ENCODE results near the gene HDGF. TPM values are rescaled to one million over a fixed set of nuclear protein-coding genes. Genes with fewer than 3 reads are reported as not detected.

The HDGF gene
- polyA plus RNA-seq, 1 donor: 142 TPM

- DNase-seq: no peak
Observed at GRCh38 chr1:156698995-156699394, 52.5 kb downstream of the HDGF start.

GRCh38 chr1:156697481-156697880 is 54.0 kb downstream of the HDGF start:
- no peak for DNase-seq

GRCh38 chr1:156696755-156697154 is 54.7 kb downstream of the HDGF start:
- no peak for DNase-seq

DNA sequence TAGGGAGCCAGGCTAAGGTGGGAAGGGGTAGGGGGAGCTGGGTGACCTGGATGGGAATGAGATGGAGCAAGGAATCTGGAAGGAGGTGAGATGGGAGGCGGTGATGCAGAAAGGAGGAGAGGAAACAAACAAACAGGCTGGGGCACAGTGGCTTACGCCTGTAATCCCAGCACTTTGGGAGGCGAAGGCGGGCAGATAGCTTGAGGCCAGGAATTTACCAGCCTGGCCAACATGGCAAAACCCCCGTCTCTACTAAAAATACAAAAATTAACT is 56.8 kb downstream of the HDGF start:
- no peak for DNase-seq

DNA sequence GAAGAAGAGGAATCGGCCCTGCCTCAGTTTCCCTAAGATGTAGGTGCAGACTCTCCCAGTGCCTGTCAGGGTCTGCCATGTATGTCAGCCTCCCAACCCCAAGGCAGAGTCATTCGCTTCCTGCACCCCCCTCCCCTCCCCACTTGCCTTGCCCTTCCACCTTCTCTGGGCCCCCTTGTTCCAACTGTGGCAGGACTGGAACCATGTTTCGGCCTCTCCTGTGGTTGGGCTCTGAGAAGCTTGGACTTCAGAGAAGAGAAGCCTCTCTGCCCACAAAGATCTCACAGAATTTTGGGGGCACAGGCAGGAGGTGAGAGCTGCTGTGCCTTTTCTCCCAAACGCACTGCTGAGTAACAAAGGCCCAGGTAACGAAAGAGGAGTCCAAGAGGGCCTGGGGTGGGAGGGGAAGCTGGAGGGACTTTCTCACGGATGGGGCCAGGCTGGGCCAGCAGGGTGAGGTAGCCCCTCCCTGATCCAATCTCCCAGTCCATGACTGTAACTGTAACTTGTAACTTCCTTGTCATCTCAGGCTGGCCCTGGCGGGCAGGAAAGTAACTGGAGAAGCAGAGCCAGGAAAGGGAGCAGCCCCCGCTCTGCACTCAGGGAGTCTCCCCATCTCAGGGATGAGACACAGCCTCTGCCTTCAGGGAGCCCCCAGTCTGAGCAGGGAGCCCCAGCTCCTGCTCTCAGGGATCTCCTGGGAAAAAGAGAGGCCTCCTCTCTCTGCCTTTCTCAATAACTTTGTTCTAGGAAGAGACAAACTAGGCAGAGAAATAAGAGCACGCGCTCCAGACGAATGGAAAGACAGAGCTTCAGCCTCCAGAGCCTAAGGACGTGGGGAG is 57.4 kb downstream of the HDGF start:
- DNase-seq: no peak

GRCh38 chr1:156692925-156693847 is 58.3 kb downstream of the HDGF start:
- no peak for DNase-seq

GRCh38 chr1:156692441-156692924 is 59.0 kb downstream of the HDGF start:
- DNase-seq: no peak

Other genes with a start within 250 kb of the HDGF start
- 6.7 TPM for gene IQGAP3, start 179.1 kb downstream of the HDGF start, polyA plus RNA-seq (ENCODE audit: insufficient read length)
- gene TTC24, start 172.0 kb downstream of the HDGF start, polyA plus RNA-seq (ENCODE audit: insufficient read length): 0.80 TPM
- gene NAXE, start 159.9 kb downstream of the HDGF start, polyA plus RNA-seq (ENCODE audit: insufficient read length): 26.1 TPM
- 26.3 TPM for gene GPATCH4, start 150.2 kb downstream of the HDGF start, polyA plus RNA-seq (ENCODE audit: insufficient read length)
- 0.43 TPM for gene HAPLN2, start 132.3 kb downstream of the HDGF start, polyA plus RNA-seq (ENCODE audit: insufficient read length)
- gene BCAN, start 109.6 kb downstream of the HDGF start, polyA plus RNA-seq (ENCODE audit: insufficient read length): 0.88 TPM
- 1,095 TPM for gene NES, start 74.3 kb downstream of the HDGF start, polyA plus RNA-seq (ENCODE audit: insufficient read length)
- 314 TPM for gene CRABP2, start 46.1 kb downstream of the HDGF start, polyA plus RNA-seq (ENCODE audit: insufficient read length)
- gene METTL25B, start 23.2 kb downstream of the HDGF start, polyA plus RNA-seq (ENCODE audit: insufficient read length): 22.2 TPM
- gene ISG20L2, start 22.9 kb downstream of the HDGF start, polyA plus RNA-seq (ENCODE audit: insufficient read length): 24.0 TPM
- 64.6 TPM for gene MRPL24, start 10.6 kb downstream of the HDGF start, polyA plus RNA-seq (ENCODE audit: insufficient read length)
- 64.9 TPM for gene PRCC, start 15.9 kb upstream of the HDGF start, polyA plus RNA-seq (ENCODE audit: insufficient read length)
- 0.49 TPM for gene SH2D2A, start 65.2 kb upstream of the HDGF start, polyA plus RNA-seq (ENCODE audit: insufficient read length)
- 0.93 TPM for gene INSRR, start 107.4 kb upstream of the HDGF start, polyA plus RNA-seq (ENCODE audit: insufficient read length)
- gene NTRK1, start 109.2 kb upstream of the HDGF start, polyA plus RNA-seq (ENCODE audit: insufficient read length): 1.1 TPM
- gene PEAR1, start 142.0 kb upstream of the HDGF start, polyA plus RNA-seq (ENCODE audit: insufficient read length): 29.2 TPM
- 0.83 TPM for gene LRRC71, start 169.0 kb upstream of the HDGF start, polyA plus RNA-seq (ENCODE audit: insufficient read length)

All from hindlimb muscle (tissue), 1 donor.